AG04449 (cell line): ENCODE results near the gene OR52W1.

Experiments used
- CTCF ChIA-PET: fragments of 350-600 bp; formaldehyde crosslinking; extraction: SDS; loops from one replicate; lab custom pipeline; 2021; ENCODE audit warnings: antibody characterized with exemption; lab: Yijun Ruan, JAX
- POLR2A ChIA-PET: fragments of 400-600, 350-600 bp; formaldehyde crosslinking; extraction: SDS; loops from one replicate; lab custom pipeline; 2020; ENCODE audit warnings: antibody characterized with exemption, inconsistent platforms; lab: Yijun Ruan, JAX
- DNase-seq: peaks from one replicate; pipeline ENCODE4 v3.0.0-alpha.2; 2010; ENCODE audit warnings: low read depth, low spot score
- H3K4me3 ChIP-seq: 2 replicates; pipeline ENCODE4 v1.5.1; 2011; ENCODE audit warnings: low read depth, mild to moderate bottlenecking, control low read depth, low read length
- CTCF ChIP-seq: IDR thresholded peaks from one replicate; pipeline ENCODE4 v1.5.1; 2011; ENCODE audit warnings: mild to moderate bottlenecking, moderate library complexity, low read length, control low read depth, inconsistent platforms; ENCODE audit not compliant: insufficient read depth; ENCODE audit errors: missing control alignments

The OR52W1 gene

GRCh38 chr11:6210274-6210955, 11.4 kb downstream of the OR52W1 start:
- DNase-seq = peak; percentile 28
- POLR2A ChIA-PET = no interaction called here
- TF ChIP-seq CTCF = no peak
- no peak overlapping the region for H3K4me3 ChIP-seq
- CTCF ChIA-PET = interaction anchor here (1.5 kb wide), 1 partner anchor 9 kb away, joined by 4 read pairs; no protein-coding TSS in a partner anchor

DNA sequence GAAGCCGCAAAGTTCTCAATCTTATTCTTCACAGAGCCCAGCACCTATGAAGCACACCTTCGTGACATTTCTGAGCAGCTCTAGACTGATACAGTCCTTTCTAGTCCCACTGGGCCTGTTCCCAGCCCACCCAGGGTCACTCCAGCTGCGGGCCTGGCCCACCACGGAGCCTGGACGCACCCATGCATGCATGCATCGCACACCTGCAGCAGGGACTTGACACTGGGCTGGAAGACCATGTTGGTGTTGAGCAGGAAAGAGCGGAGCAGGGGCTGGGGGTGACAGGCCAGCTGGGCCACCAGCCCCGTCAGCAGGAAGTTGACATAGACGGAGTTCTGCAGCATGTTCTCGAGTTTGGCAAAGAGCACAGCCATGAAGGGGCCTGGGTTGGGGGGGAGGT, 15.5 kb downstream of the OR52W1 start:
- no peak for DNase-seq
- TF ChIP-seq CTCF = no peak
- ChIA-PET POLR2A (no interaction called here), CTCF (interaction anchor here (1.3 to 1.4 kb wide), 2 partner anchors 8 to 37 kb away, joined by 4 read pairs; no protein-coding TSS in a partner anchor)
- H3K4me3 ChIP-seq = no peak overlapping the region

DNA sequence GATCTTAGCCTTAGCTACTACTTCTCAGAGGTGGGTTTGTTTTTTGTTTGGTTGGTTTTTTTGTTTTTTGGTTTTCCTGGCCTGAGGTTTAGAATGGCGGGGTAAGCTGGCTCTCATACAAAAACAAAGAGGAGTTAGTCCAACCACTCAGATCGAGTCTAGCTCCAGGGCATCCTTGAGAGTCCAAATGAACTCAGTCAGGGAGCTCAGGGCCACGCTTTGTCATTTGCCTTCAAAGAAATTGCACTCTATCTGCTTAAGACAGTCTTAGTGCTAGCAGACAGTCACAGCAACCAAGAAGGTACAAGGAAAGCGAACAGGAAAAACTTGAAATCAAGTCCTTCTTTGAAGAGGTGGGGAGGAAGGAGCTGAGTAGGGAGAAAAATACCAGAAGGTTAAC, 17.5 kb downstream of the OR52W1 start:
- ChIA-PET POLR2A (interaction anchor here (0.5 kb wide), 1 partner anchor 76 kb away, joined by 4 read pairs; no protein-coding TSS in a partner anchor), CTCF (interaction anchor here (1.8 kb wide), 1 partner anchor 147 kb away, joined by 6 read pairs; no protein-coding TSS in a partner anchor)
- DNase-seq = no peak
- no peak overlapping the region for H3K4me3 ChIP-seq
- TF ChIP-seq CTCF = no peak

- POLR2A ChIA-PET = no interaction called here
- CTCF ChIA-PET = interaction anchor here (0.9 kb wide), 1 partner anchor 136 kb away, joined by 3 read pairs; no protein-coding TSS in a partner anchor
- H3K4me3 ChIP-seq = no peak overlapping the region
- DNase-seq = no peak
- no peak for TF ChIP-seq CTCF
Observed at GRCh38 chr11:6217722-6218121, 18.7 kb downstream of the OR52W1 start.

- ChIA-PET CTCF (interaction anchor here (1.0 to 2.8 kb wide), 5 partner anchors 9 to 136 kb away, joined by 3 to 14 read pairs (median 4); no protein-coding TSS in a partner anchor), POLR2A (no interaction called here)
- no peak for TF ChIP-seq CTCF
- peak; percentile 77 for DNase-seq
- no peak overlapping the region for H3K4me3 ChIP-seq
Observed at GRCh38 chr11:6219359-6219758, 20.3 kb downstream of the OR52W1 start.

DNA sequence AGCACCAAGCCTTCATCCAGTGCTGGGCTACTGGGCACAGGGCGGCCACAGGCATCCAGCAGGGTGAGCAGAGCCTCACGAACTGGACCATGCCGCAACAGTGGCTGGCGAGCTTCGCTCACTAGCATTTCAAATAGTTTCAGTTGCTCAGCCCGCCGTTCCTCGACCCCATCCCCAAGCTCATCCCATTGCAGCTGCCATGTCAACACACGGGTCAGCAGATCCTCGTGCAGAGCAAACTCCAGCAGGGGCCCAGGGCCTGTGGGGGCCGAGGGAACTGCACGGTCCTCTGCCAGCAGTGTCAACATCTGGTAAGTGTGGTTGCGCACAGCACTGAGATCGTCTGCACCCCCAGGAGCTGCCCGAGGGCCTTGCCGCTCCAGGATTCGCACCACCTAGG, 24.8 kb downstream of the OR52W1 start:
- no peak for DNase-seq
- ChIA-PET CTCF (interaction anchor here (0.7 to 2.4 kb wide), 5 partner anchors 19 to 139 kb away, joined by 3 to 6 read pairs (median 3); partner anchors contain the start of gene C11orf42), POLR2A (no interaction called here)
- no peak overlapping the region for H3K4me3 ChIP-seq
- TF ChIP-seq CTCF = no peak
